OCI-LY1 (cell line): ENCODE measurements around the gene ERG.

Source experiments
- H2AFZ ChIP-seq: fragments of 200-600 bp; sonication (generic), shearing (Covaris generic); 2 replicates; pipeline ENCODE4 v1.6.0; 2014; ENCODE audit warnings: antibody characterized with exemption, mild to moderate bottlenecking, low read length
- H3F3A ChIP-seq: fragments of 200-600 bp; sonication (generic), shearing (Covaris generic); 2 replicates; pipeline ENCODE4 v1.6.0; 2014; ENCODE audit warnings: mild to moderate bottlenecking, antibody characterized with exemption, low read length, moderate library complexity; ENCODE audit not compliant: insufficient read depth
- H3K27ac ChIP-seq: fragments of 200-600 bp; sonication (generic); 2 replicates; pipeline ENCODE4 v1.5.1; 2014; ENCODE audit warnings: low read length, mixed run types, mild to moderate bottlenecking, low read depth; ENCODE audit not compliant: poor library complexity, severe bottlenecking
- H3K27me3 ChIP-seq: fragments of 200-600 bp; sonication (generic); 2 replicates; pipeline ENCODE4 v1.6.0; 2014; ENCODE audit warnings: antibody characterized with exemption, mild to moderate bottlenecking, low read length, moderate library complexity; ENCODE audit not compliant: insufficient read depth
- H3K36me3 ChIP-seq: fragments of 200-600 bp; sonication (generic); 2 replicates; pipeline ENCODE4 v1.6.1; 2014; ENCODE audit warnings: mild to moderate bottlenecking, antibody characterized with exemption, low read length, moderate library complexity, mixed read lengths; ENCODE audit not compliant: insufficient read depth
- H3K4me1 ChIP-seq: fragments of 200-600 bp; sonication (generic); 2 replicates; pipeline ENCODE4 v1.5.1; 2014; ENCODE audit warnings: mild to moderate bottlenecking, low read length, moderate library complexity; ENCODE audit not compliant: insufficient read depth, severe bottlenecking
- H3K4me2 ChIP-seq: fragments of 200-600 bp; sonication (generic), shearing (Covaris generic); 2 replicates; pipeline ENCODE4 v1.6.1; 2014; ENCODE audit warnings: low read length
- H3K4me3 ChIP-seq: fragments of 200-600 bp; sonication (generic); 2 replicates; pipeline ENCODE4 v1.5.1; 2014; ENCODE audit warnings: low read length, low read depth, mild to moderate bottlenecking, mixed read lengths; ENCODE audit not compliant: poor library complexity, severe bottlenecking
- H3K79me2 ChIP-seq: fragments of 200-600 bp; shearing (Covaris generic); 2 replicates; pipeline ENCODE4 v1.6.1; 2016; ENCODE audit warnings: mixed run types, low read length, mixed read lengths; ENCODE audit not compliant: insufficient read depth
- H3K9ac ChIP-seq: fragments of 200-600 bp; sonication (generic), shearing (Covaris generic); 2 replicates; pipeline ENCODE4 v1.6.1; 2014; ENCODE audit warnings: mild to moderate bottlenecking, low read length, mixed read lengths
- H3K9me2 ChIP-seq: fragments of 200-600 bp; sonication (generic), shearing (Covaris generic); 2 replicates; pipeline ENCODE4 v1.6.1; 2014; ENCODE audit warnings: low read depth, mild to moderate bottlenecking, low read length, mixed read lengths
- H3K9me3 ChIP-seq: fragments of 200-600 bp; shearing (Covaris generic); 2 replicates; pipeline ENCODE4 v1.6.1; 2014; ENCODE audit warnings: low read length, mixed read lengths
- H4K20me1 ChIP-seq: fragments of 200-600 bp; sonication (generic), shearing (Covaris generic); 2 replicates; pipeline ENCODE4 v1.6.0; 2016; ENCODE audit warnings: mild to moderate bottlenecking, low read length; ENCODE audit not compliant: insufficient read depth
- CTCF ChIP-seq: fragments of 200-600 bp; sonication (generic), shearing (Covaris generic); IDR thresholded peaks from 2 replicates; pipeline ENCODE4 v1.5.1; 2017; ENCODE audit warnings: mild to moderate bottlenecking, antibody characterized with exemption, low read length, moderate library complexity, mixed read lengths
- EZH2 ChIP-seq: fragments of 200-600 bp; sonication (generic), shearing (Covaris generic); IDR thresholded peaks from 2 replicates; pipeline ENCODE4 v1.8.0; 2017; ENCODE audit warnings: borderline replicate concordance, mixed run types, mild to moderate bottlenecking, antibody characterized with exemption, low read length, moderate library complexity, mixed read lengths

Gene ERG

GRCh38 chr21:38454161-38454560 lies 44.1 kb downstream of the ERG start:
- H3K79me2 ChIP-seq, result no peaks in the 10 kb centered on the region

GRCh38 chr21:38448671-38449385 lies 49.4 kb downstream of the ERG start:
- no peak overlapping the region for H3K9ac ChIP-seq
- H3K9me3 ChIP-seq, result no peaks in the 10 kb centered on the region
- H3K27ac ChIP-seq, result no peak overlapping the region
- no peaks in the 10 kb centered on the region for H3K4me1 ChIP-seq
- H3K4me3 ChIP-seq, result no peak overlapping the region
- no peaks in the 10 kb centered on the region for H3K27me3 ChIP-seq
- no peak for TF ChIP-seq EZH2
- TF ChIP-seq CTCF, result no peak
- no peak overlapping the region for H2AFZ ChIP-seq
- no peaks in the 10 kb centered on the region for H3F3A ChIP-seq
- no peaks in the 10 kb centered on the region for H3K36me3 ChIP-seq
- no peak overlapping the region for H3K4me2 ChIP-seq
- no peaks in the 10 kb centered on the region for H3K9me2 ChIP-seq
- no peaks in the 10 kb centered on the region for H4K20me1 ChIP-seq
- no peaks in the 10 kb centered on the region for H3K79me2 ChIP-seq

More at GRCh38 chr21:38454161-38454560, 44.1 kb downstream of the ERG start:
- Histone ChIP-seq H4K20me1 (no peaks in the 10 kb centered on the region), H3K9me2 (no peaks in the 10 kb centered on the region), H3K27me3 (no peaks in the 10 kb centered on the region), H3K4me1 (no peaks in the 10 kb centered on the region), H3K9ac (no peak overlapping the region), H3K4me2 (no peak overlapping the region), H3K9me3 (no peaks in the 10 kb centered on the region), H3K4me3 (no peak overlapping the region), H3K27ac (no peak overlapping the region), H2AFZ (no peak overlapping the region), H3K36me3 (no peaks in the 10 kb centered on the region), H3F3A (no peaks in the 10 kb centered on the region)
- no peak for TF ChIP-seq CTCF
- no peak for TF ChIP-seq EZH2

GRCh38 chr21:38447611-38448010 lies 50.7 kb downstream of the ERG start:
- no peak overlapping the region for H3K27ac ChIP-seq
- no peaks in the 10 kb centered on the region for H4K20me1 ChIP-seq
- no peaks in the 10 kb centered on the region for H3K27me3 ChIP-seq
- no peaks in the 10 kb centered on the region for H3K79me2 ChIP-seq
- H3K9me2 ChIP-seq, result no peaks in the 10 kb centered on the region
- TF ChIP-seq EZH2 (no peak), CTCF (no peak)
- no peaks in the 10 kb centered on the region for H3K9me3 ChIP-seq
- H3F3A ChIP-seq, result no peaks in the 10 kb centered on the region
- H3K4me1 ChIP-seq, result no peaks in the 10 kb centered on the region
- no peaks in the 10 kb centered on the region for H3K36me3 ChIP-seq
- H3K9ac ChIP-seq, result no peak overlapping the region
- H3K4me2 ChIP-seq, result no peak overlapping the region
- H2AFZ ChIP-seq, result no peak overlapping the region
- no peak overlapping the region for H3K4me3 ChIP-seq
